HG03460 (cell line): ENCODE data around the gene NNT.

Source experiments
- ATAC-seq: cut with Tn5 transposase; IDR thresholded peaks from one replicate; pipeline ENCODE4 v1.9.1; 2021; ENCODE audit not compliant: unreplicated experiment

NNT gene

DNA sequence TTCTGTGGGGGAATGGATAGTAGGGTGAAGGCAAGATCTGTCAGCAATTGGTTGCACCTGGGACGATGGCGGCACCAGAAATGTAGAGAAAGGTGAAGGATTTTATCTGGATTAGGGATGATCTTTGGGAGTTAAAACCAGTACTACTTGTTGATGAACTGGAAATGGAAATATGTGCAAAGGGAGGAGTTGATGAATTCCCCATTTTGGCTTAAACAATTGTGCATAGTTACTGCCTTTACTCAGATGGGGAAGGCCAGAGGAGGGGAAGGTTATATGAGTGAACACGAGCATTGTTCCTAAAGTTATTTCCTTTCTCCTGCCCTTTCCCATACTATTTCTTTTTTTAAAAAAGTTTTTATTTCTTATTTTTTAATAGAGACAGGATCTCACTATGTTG, 19.1 kb downstream of the NNT start:
- ATAC-seq = no peak

DNA sequence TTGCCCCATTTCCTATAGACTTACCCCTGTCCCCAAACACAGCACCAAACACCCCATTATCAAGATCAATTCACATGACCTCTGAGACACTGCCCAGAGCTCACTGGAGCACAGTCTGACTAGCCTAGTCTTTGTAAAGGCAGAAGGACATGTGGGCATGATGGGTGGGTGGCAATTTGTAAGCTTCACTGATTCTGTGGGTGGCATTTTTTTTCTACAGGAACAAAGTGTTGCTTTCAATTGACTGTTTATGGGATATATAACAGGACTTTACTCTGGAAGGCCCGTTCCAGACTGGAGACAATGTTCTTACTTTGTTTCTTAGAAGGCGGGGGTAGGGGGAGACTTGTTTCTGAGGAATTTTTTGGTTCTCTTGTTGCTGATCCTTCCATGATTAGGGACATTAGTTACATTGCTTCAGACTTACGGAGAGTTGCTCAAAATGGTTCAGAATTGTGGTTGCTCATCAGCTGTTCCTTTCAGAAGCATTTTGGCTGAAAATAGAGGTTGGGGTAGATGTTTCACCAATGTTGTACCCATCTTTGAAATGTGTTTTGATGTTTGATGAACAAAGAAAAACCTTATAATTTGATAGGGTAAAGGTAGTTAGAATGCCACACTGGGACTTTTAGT, 20.2 kb downstream of the NNT start:
- no peak for ATAC-seq

- no peak for ATAC-seq
Measured at GRCh38 chr5:43627028-43627427, 24.0 kb downstream of the NNT start.

DNA sequence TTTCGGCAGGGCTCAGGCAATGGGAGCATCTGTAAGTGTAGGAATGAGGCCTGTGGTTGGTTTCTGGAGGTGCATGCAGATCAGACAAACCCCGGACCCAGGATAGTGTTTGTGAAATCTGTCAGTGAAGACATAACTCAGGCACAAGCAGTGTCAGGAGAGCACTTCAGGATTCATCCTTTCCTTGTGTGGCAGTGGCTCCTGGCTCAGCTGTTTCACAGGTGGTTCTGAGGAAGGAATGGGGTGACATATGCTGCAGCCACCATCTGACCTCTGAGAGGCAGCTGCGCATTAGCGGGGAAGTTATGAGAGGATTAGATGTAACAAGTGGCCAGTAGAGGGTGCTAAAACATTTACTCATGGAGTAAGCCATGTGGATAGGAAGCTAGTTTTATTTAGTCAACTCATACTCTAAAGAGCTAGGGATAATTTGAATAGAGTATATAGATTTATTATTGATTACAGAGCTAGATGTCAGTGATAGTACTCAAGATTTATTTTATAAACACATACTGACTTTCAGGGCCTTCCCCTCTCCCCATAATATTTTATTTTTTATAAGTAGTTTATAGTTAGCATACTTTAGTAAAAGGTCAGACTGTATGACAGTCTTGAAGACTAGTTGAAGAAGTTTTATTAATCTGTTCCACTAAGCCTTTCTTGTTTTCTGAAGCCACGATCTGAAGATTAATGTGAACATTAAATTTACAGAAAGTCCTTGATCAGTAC, 28.4 kb downstream of the NNT start:
- peak; percentile 95 for ATAC-seq

GRCh38 chr5:43634621-43635020, 31.6 kb downstream of the NNT start:
- no peak for ATAC-seq

- no peak for ATAC-seq
Measured at GRCh38 chr5:43635374-43635773, 32.4 kb downstream of the NNT start.

DNA sequence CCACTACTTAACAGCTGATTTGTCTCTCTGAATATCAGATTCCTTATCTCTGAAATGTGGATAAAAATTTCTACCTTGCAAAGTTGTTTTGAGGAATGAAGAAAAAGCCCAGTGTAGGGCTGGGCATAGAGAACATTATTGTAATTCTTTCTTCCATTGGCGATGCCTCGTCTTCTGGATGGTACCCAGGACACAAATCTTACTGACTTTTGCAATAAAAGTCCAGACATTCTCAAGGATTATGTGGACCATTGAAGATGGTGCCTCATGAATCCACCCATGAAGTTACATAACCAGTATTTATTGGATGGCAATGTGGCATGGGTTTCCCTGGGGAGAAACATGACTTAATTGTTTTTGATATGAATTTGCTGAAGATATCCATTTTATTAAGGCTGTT, 33.1 kb downstream of the NNT start:
- no peak for ATAC-seq

DNA sequence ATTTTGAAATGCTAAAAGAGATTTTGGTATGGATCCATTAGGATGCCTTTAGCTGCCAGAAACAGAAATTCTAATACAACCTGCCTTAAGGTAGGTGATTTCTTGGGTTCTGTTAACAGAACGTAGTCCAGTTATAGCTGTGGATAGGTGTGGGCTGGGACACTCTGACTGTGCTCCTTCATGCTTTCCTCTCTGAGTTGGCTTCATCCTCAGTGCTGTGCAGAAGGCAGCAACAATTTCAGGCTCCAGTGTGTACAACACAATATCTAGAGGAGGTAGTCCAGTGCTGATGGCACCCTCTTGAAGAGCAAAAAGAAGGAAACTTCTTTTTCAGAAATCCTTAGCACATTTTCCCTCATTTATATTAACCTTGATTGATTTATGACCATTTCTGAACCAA, 34.4 kb downstream of the NNT start:
- no peak for ATAC-seq

GRCh38 chr5:43638107-43638506, 35.1 kb downstream of the NNT start:
- no peak for ATAC-seq

GRCh38 chr5:43638546-43638945, 35.6 kb downstream of the NNT start:
- no peak for ATAC-seq

GRCh38 chr5:43639566-43639965, 36.6 kb downstream of the NNT start:
- ATAC-seq = no peak

DNA sequence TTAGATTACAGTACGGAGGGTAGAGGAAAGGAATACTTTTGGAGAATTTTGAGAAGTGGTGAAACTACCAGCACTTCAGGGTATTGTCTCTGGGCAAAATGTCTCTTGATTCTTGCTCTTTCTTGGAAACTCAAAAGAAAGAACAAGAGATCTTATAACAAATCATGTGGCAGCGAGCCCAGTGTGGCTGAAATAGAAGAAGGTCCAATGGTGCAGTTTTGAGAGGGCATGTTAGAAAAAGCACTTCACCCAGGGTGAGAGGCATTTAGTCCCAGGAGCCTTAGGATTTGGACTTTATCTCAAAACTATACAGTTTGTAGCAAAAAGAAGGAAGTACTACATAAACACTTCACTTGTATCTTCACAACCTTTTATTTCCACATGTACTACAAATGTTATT, 39.4 kb downstream of the NNT start:
- no peak for ATAC-seq

DNA sequence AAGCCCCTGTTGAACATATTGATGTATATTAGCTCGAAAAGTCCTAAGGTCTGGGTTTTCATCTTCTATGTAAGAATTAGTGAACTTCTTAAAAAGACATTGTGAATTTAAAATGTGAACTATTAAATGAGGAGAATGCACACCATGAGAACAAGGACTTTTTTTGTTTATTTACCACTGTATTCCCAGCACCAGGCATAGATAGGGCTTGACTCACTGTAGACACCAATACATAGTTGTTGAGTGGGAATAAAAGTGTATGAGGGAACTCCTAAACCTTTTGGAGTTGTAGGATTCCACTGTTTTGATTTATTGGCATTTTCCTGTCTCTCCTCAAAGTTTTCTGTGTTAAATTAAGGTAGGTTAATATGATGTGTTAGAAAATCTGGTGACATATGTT, 40.3 kb downstream of the NNT start:
- ATAC-seq = no peak

DNA sequence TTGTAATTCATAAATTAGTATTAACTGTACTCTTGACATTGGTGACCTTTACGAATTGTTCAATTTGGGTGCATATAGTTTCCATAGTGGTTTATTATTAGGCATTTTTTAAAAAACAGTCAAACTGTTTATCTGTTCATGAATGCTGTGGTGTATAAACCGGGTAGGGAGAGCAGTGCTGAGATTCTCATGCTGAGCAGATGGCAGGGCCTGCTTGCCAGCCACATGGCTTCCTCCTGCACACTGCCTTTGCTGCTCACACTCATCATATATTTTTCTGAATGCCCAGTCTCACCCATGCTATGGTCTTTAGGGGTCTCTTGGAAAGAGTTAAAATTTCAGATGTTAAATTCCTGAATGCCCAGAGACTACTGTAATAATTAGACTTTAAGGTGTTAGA, 40.8 kb downstream of the NNT start:
- ATAC-seq = no peak

GRCh38 chr5:43646992-43647391, 44.0 kb downstream of the NNT start:
- no peak for ATAC-seq

GRCh38 chr5:43647789-43648188, 44.8 kb downstream of the NNT start:
- ATAC-seq = no peak

- ATAC-seq = no peak
Measured at GRCh38 chr5:43648499-43649124, 45.6 kb downstream of the NNT start.

DNA sequence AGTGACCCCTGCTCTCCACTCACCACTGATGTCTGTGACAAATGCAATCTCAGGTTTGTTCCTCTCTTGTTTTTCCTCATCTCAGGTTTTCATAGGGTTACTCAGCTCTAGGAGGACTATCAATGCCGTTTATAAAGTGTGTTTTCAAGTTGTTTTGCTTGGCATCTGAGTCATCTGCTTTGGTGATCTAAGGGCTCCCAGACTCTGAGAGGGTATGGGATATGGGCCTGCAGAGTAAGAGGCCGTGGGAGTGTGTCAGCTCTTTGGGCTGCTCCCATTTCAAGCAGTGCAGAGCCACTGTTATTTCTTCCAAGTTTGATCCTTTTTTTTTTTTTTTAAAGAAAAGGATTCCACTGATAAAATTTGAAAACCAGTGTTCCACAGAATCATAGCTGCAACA, 46.3 kb downstream of the NNT start:
- no peak for ATAC-seq

DNA sequence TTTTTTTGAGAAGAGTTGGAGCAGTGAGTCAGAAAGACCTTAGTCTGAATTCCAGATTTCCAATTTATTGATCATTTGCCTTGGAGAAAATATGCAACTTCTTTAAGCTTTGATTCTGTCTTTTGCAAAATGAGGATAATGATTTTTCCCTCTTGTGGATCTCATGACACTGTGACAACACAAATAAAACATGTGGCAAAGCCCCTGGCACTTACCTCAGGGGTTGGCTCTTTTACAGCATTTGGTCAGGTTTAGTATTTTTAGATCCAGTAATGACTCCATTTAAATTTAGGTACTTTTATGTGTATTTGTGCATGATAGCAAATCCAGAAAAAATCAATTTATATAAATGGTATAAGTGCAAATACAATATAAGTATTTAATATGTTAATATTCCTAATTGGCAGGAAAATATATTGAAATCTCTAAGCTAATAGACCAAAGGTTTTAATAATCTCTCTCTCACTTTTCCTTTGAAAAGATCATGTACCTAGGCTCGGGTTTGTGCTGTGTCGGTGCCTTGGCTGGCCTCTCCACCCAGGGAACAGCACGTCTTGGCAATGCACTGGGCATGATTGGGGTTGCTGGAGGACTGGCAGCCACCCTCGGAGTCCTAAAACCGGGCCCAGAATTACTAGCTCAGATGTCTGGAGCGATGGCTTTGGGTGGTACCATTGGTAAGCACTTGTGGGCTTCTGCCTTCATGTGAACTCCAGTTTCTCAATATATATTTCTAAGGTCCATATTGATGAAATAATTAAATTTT, 49.7 kb downstream of the NNT start:
- ATAC-seq = no peak

DNA sequence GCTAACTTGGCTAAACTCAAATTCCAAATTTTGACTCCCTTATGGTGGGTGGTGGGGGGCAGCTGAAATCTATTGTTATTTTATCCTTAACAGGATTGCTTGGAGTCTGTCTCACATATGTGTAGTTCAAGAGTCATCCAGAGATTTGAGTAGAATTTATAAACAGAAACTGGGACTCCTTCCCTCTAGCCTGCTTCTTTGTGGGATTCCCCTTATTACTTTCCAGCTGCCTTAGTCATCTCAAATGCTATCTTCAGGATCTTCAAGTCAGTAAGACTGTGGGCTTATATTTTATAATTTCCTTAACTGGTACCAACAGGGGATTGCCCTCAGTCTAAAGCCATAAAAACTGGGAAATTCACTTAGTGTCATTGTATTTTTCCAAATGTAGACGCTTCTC, 55.5 kb downstream of the NNT start:
- no peak for ATAC-seq

DNA sequence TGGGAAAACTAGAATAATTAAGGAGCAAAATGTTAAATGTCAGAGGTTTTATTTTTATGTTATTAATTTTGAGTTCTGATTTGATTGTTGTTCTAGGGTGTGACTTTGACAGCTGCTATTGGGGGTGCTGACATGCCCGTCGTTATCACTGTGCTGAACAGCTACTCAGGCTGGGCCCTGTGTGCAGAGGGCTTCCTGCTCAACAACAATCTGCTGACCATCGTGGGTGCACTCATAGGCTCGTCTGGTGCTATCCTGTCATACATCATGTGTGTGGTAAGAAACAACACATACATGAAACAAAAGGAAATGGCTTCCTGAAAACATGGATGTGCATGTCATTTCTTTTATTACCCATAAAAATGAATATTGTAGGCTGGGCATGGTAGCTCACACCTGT, 56.1 kb downstream of the NNT start:
- no peak for ATAC-seq

GRCh38 chr5:43661102-43661501, 58.1 kb downstream of the NNT start:
- ATAC-seq = no peak
